PC-3 (cell line): Measurements from ENCODE around the gene EYS.

ENCODE experiments used
- CTCF ChIP-seq: fragments of 300-600 bp; sonication (generic); conservative IDR thresholded peaks from 2 replicates; pipeline ENCODE4 v1.5.1; 2017; ENCODE audit warnings: antibody characterized with exemption, low read depth, mild to moderate bottlenecking, low read length
- EZH2 ChIP-seq: fragments of 300-600 bp; sonication (generic); IDR thresholded peaks from one replicate; pipeline ENCODE4 v1.6.1; 2017; ENCODE audit warnings: antibody characterized with exemption, mild to moderate bottlenecking, low read length; ENCODE audit not compliant: unreplicated experiment

GRCh38 chr6:64691064-64691463 is 1016.0 kb downstream of the EYS start:
- no peak for TF ChIP-seq CTCF
- TF ChIP-seq EZH2: no peak
